NCI-H226 (cell line): ENCODE data around the gene TSHZ2.

Experiments used
- DNase-seq: peaks from one replicate; pipeline ENCODE4 v3.0.0-alpha.2; 2015

The TSHZ2 gene

DNA sequence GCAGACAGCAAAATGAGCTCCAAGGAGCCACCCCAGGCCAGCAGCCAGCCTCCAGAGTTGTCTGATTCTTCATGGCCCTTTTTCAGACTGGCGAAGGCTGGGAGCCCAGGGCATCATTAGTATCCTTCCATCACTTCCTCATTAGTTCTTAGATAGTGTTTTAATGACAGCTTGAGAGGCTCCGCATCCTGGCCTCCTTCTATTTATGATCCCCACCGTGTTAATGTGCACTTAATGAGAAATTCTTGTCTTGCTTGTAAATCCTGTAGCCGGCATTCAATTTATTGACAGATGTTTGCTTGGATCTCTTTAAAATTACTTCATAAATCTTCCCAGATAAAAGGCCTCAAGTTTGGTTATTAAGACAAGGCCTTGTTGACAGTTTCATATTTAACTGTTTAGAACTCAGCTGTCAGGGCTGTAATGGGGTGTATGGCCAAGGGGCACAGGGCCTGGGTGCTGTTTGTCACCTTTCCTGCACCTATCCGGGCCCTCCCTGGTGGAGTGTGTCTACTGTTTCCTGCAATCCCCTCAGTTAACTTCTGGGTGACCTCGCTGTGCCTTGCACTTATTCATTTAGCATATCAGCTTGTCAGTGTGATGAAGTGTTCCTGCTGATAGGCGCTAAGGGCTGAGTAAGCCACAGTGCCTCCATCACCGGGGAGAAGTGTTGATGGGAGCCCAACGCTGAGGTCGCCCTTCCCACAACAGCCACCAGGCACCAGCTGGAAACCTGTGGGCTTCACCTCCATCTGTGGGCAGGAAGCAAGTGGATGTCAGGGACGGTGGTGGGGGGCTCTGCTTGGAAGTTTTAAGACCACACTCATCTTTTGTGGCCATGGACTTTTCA, 169.3 kb downstream of the TSHZ2 start:
- no peak for DNase-seq

DNA sequence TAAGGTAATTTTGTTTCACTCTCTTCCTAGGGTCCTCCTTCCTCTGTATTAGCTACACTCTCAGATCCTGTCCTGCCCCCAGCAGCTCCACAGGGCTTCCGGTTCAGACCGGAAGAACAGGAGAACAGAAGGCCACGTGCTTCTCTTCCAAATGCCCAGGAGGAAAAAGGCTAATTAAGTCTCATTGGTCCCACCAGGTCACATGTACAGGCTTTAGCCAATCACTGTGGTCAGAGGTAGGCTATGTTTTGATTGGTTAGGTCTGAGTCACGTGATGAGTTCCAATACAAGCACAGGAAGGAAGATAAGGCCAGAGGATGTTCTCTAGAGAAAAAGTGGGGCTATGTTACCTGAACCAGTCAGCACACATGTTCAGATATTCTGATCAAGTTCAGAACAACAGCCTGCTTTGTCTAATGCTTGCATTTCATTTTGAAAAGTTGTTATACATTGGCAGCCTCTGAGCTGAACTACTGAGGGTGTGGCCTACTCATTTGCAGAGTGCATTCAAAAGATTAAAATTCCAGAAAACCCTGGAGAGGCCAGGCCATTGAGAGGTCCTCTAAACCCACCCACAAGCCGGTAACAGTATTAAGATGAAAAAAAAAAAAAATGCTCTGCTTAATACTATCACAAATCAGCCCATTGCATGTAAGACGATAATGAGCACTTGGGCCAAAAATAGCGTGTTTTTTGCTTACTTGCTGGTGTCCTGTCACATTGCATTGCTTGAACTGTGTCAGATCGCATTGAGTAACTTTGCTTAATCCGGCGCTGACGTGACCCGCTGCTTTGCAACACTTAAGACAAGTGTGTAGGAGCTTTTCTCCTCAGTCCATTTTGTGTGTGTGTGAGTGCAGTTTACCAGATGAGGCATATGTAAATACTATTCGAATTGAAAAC, 170.3 kb downstream of the TSHZ2 start:
- DNase-seq = no peak

DNA sequence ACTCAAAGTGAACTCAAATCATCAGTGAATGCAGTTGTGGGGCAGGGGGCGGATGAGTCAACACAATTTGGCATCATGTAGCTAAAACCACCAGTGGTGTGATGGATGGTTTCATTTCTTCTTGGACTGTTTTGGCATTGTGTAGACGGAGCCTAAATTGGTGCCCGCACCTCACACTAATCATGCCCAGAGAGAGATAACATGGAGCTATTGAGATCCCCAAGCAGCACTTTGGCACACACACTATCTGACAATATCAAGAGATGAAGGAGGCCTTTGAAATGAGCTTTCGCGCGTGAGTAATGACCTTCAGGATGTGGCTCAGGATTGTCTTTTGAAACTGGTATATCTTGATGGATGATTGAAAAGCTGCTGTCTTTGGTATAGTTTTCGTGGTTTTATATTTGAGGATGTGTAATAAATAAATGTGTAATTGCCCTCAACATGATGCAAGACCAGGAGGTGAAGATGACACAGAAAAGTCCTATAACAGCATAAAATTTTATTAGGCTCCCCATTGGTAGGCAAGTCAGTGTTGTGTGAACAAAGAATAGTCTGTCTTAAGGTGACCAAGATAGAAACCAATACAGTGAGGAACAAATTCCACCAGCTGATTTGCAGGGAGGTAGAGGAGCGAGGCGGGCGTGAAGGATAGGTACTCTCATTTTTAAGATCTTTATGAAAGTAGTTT, 174.2 kb downstream of the TSHZ2 start:
- no peak for DNase-seq

DNA sequence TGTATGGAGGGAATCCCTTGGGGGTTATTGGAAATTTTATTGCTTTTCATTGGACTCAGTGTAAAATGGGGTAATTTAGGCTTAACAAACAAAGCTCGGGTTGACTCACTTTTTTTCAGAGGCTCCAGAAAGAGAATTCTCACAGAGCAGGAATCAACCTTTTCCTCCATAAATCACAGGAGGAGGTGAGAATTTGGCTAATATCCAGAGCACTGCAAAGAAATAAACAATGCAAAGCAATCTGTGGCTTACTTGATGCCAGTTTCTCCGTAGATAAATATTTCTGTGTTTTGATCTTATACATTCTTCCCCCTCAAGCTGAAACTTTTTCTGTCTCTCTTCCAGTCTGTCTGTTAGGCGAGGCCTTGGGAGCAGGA, 176.6 kb downstream of the TSHZ2 start:
- no peak for DNase-seq

DNA sequence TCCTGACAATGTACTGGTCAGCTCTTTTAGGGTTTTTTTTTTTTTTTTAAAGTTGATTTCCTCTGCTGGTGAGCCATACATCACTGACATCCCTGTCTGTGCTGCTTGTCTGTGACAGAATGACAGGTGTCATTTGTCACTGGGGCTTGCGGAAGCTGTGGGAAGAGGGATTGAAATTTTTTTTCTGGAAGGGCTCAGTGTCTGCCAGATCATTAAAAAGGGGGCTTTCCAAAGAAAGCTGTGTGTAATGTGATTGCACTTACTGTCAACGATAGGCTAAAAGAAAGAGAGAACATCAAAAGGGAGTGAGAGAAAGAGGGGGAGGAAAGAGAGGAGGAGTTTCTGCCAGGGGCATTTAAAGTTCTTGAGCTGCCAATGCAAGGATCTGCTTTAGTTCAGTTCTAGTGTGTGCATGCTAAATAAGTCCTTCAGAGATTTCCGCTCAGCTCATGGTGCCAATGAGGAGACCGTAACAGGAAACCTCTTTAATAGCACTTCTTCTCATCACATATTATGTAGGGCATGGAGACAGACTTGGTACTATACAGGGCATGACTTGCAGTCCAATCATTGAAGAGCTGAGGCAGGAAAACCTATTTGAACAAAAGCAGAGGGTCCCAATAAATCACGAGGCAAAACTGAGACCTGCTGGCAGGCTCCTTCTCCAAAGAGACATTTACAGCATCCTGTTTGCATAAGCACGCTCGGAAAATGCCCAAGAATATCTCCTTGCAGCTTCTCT, 177.2 kb downstream of the TSHZ2 start:
- DNase-seq = no peak

DNA sequence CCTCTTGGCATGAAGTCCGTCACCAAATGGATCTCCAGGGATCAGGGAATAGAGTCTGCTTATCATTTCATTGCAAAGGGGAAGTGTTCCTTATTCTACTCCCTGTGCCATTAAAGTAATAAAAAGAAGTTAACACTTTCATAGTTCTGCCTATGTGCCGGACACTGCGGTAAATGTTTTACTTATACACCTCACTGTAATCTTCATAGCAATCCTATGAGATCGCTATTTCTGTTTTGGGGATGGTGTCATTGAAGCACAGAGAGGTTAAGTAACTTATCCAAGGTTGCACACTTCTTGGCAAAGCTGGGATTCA, 177.7 kb downstream of the TSHZ2 start:
- DNase-seq = no peak

DNA sequence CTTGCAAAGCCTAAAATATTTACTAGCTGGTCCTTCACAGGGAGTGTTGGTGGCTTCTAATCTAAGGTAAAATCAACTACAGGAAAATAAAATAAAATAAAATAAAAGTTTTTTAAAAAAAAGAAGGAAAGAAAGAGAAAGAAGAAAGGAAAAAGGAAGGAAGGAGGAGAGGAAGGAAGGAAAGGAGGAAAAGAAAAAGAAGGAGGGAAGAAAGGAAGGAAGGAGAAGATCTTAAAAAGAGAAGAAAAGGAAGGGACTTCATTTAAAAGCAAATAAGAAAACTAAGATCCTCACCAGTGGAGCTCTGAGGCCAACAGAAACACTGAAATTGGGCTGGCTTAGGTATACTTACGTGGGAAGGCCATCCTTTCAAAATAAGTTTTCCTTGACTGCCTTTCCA, 178.4 kb downstream of the TSHZ2 start:
- no peak for DNase-seq

DNA sequence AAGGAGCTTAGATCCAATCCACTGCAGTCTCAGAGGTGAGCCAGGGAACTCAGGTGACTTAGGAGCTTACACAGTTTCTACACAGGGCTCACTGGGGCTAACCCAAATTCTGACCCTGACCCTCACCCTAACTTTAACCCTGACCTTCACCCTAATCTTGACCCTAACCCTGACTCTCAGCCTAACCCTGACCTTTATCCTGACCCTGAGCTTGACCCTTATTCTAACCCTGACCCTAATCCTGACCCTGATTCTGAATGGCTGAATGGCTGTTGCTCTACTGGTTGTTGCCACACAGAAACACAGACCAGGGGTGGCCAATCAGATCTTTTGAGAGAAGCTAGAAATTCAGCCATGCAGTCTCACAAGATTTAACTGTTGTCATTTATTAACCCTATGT, 180.1 kb downstream of the TSHZ2 start:
- DNase-seq = no peak

DNA sequence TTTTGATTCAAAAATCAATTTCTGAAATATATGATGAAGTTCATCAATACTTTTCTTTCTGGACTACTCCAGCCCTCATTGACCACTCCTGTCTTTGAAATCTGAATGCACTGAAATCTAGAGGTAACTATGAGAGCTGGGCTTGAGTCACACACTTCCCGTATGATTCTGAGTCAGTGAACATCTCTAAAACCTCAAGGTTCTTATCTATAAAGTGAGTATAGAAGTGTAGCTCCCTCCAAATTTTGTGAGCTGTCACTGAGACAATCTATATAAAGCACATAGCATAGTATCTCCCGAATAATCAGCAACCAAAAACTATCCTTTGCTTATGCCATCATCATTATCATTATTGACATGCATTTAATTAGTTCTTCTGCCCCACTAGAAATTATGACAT, 182.4 kb downstream of the TSHZ2 start:
- no peak for DNase-seq

DNA sequence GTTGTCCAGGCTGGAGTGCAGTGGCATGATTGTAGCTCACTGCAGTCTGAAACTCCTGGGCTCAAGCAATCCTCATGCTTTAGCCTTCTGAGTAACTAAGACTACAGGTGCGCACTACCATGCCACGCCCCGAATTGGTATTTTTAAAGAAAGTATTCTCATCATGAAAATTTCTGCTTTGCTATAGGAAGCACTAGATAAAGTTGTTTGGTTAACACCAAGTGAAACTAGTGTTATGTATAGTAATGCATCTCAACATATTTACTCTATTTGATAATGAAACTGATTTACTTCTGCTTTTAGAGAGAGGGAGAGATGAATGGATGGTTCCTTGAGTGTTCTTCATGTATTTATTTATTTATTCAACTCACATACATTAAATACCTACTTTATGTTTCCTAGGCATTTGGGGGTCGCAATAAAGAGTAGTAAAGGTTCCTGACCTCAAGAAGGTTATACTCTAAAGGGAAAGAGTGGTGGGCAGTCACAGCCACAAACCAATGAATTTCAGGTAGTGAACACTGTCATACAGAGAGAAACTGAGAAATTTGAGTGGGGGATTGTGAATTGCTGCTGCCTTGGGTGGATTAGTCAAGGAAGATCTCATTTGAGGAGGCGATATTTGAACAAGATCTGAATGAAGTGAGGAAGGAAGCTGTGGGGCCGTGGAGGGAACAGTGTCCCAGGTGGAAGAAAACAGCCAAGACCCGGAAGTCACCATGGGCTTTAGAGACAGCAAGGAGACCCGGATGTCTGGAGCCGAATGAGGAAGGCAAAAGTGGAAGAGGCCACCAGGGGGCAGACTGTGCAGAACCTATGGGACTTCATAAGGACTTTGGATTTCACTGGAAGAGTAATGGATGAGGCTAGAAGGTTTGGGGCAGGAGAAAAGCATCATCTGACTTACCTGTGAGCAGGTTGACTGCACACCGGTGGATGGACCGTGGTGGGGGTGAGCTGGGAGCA, 185.6 kb downstream of the TSHZ2 start:
- DNase-seq = no peak

DNA sequence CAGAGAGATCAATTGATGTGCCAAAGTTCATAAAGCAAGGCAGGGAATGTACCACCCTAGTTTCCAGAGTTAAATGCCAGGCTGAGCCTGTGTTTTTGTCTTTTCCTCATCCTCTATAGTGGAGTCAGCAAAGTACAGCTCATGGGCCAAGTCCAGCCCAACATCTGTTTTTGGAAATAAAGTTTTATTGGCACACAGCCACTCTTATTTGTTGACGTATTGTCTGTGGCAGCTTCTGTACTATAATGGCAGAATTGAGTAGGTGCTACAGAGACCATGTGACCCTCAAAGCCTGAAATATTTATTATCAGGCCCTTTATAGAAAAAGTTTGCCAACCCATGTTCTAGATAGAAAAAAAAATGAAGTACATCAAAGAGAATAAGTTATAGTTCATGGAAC, 187.0 kb downstream of the TSHZ2 start:
- DNase-seq = no peak

DNA sequence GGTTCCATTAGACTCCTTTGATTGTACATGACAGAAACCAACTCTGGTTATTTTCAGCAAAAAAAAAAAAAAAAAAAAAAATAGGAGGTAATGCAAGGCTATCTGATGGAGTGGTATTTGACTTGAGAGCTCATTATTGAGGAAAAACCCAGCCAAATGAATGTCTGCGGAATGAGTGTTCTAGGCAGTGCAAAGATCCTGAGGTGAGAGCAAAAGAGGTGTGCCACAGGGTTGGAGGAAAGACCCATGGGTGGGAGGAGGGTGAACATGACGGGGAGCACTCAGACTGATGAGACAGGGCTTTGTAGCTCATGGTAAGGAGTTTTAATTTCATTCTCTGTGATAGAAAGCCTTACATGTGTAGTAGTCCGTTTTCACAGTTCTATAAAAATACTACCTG, 188.9 kb downstream of the TSHZ2 start:
- no peak for DNase-seq

DNA sequence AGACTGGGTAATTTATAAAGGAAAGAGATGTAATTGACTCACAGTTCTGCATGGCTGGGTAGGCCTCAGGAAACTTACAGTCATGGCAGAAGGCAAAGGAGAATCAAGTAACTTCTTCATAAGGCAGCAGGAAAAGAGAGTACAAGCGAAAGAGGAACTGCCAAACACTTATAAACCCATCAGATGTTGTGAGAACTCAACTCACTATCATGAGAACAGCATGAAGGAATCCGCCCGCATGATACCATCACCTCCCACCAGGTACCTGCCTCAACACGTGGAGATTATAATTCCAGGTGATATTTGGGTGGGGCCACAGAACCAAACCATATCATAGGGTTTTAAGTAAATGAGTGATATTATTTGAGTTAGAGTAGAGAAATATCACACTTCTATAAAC, 189.3 kb downstream of the TSHZ2 start:
- DNase-seq = no peak

DNA sequence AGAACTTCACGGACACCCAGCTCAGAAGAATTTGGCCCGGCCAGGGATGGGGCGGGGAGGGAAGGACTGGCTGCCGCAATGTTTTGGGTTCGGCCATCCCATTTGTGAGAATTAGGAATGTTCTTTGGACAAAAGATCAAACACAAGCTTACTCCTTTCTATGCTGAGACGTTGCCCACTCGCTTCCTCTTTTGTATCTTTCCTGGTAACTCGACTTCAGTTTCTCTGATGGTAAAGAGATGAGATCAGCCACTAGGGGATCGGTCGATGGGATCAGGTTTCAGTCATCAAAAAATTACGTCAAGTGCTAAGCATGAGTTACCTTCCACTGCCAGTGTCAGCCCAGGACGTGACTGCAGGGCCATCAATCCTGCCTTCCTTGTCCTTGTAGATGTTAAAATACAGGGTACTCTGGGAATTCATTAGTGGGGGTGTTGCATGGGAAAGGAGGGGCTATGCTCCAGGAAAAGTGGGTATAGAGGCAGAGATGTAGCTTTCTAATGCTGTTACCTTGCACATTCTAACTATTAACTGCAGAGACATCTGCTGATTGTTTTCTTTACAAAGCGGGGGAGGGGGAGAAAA, 190.2 kb downstream of the TSHZ2 start:
- DNase-seq = no peak

DNA sequence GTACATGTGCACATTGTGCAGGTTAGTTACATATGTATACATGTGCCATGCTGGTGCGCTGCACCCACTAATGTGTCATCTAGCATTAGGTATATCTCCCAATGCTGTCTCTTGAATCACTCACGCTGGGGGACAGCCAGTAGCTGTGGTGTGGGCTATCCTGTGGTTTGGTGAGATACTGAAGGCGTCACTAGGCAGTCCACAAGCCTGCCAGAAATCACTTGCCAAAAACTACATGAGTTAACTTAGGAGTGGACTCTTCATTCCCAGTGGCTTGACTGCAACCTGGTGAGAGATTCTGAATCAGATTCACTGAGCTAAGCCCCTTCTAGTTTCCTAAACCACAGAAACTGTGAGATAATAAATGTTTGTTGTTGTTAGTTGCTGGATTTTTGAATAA, 191.3 kb downstream of the TSHZ2 start:
- DNase-seq = no peak

DNA sequence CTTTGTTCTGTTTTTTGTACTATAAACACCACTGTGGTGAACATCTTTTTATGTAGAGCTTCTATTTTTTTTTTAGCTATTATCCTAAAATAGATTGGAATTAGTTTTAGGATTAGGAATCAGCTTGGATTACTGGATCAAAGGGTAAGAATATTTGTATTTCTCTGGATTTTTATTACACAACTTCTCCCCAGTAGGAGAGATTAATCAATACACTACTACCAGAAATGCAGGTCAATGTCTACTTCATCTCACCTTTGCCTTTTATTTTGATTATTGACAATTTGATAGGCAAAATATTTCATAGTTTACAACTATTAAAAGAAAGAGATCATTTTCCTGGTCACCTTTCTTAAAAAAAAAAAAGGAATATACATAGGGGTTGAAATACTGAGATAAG, 191.9 kb downstream of the TSHZ2 start:
- no peak for DNase-seq

DNA sequence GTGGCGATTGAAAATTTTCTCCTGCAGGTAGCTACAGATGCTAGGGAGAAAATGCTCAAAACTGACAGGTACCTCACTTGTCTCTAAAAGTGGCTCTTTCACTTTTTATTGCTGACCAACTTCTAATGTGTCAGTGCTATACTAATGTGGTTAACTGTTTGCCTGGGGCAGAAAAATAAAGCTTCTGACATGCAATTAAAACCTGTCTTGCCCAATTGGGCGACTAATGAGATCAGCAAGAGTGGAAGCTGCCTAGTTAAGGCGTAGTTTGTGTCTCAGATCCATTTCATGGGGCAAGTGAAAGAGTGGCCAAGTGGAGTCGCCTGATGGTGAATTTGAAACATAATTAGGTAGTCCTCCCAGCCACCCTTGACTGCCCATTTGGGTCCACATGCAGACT, 193.3 kb downstream of the TSHZ2 start:
- DNase-seq = no peak

DNA sequence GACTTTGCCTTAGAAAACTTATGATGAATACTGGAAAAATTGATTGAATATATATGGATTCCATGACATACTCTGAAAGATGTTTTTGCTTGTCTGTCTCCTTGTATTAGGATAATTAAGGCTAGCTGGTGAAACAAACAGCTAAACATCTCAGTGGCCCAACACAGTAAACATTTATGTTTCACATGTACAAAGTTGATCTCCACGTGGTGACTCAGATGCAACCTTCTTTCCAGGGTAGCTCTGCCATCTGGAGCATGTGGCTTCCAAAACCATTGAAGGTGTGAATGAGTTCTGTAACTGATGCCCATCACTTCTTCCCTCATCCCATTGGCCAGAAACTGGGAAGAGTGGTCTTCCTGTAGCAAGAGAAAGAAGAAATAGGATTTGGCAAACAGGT, 196.3 kb downstream of the TSHZ2 start:
- DNase-seq = no peak

DNA sequence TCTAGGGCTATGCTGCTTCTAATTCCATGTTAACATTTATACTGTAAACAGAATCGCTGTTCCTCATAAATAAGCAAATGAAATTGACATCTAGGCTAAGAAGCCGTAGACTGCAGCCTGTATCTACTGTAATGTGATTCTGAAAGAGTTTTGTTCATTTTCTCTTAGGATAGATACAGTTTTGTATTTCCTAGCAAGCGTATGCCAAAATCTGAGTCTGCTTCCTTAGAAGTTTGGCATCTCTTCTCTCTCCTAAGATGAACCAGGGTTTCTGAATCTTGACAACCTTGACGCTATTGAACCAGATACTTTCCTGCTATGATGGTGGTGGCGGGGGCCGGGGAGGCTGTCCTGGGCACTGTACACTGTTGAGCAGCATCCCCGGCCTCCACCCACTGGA, 198.0 kb downstream of the TSHZ2 start:
- DNase-seq = no peak

DNA sequence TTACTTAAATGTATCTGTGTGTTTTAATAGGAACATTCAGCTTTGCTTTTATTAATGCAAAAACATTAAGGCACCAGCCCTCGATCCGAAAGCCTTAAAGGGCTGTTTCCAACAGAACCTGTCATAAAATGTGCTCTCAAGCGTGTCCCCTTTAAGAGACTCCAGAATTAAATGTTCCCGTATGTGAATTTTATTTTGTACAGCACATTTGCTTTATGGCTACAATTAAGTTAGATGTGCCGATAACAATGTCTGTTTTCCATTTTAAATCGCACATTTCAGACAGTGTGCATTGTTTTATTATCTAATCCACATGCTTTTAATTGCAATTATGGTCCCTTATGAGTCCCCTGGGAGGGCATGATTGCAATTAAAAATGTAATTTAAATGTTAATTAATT, 198.9 kb downstream of the TSHZ2 start:
- no peak for DNase-seq

DNA sequence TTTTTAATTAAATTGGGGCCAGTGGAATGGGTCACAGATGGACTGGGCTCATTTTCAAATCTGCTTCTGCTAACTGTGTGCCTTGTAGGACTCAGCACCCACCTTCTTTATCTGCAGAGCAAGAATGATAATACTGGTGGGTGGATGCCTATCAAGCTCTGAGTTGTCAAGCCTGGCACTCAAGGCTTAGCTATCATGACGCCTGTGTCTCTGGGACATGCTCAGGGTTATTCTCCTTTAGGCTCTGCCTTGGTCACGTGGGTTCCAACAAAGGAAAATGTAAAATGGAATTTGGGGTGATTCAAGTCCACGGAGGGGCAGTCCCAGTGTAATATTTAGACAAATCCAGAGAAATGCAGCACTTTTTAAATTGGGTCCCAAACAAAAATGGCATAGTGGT, 202.3 kb downstream of the TSHZ2 start:
- no peak for DNase-seq
